Hematopoietic multipotent progenitor cell treated with erythropoietin and hydrocortisone succinate and interleukin-3 and kit ligand, for 6 days (in vitro differentiated cells): ENCODE measurements around the gene SLIT1.
A peak's percentile ranks its signal among the peaks of the same experiment; 100 is the strongest.

Experiments
- DNase-seq: peaks from one replicate; pipeline ENCODE4 v3.0.0-alpha.2; 2015

The SLIT1 gene

GRCh38 chr10:97078261-97078937 is 107.4 kb downstream of the SLIT1 start:
- no peak for DNase-seq

- DNase-seq, result no peak
These were observed 109.0 kb downstream of the SLIT1 start for GRCh38 chr10:97076781-97077180.

- no peak for DNase-seq
These were observed 109.7 kb downstream of the SLIT1 start for GRCh38 chr10:97075961-97076525.

GRCh38 chr10:97075421-97075820 is 110.3 kb downstream of the SLIT1 start:
- DNase-seq, result no peak

- no peak for DNase-seq
These were observed 111.3 kb downstream of the SLIT1 start for GRCh38 chr10:97074256-97075145.

- peak; percentile 83 for DNase-seq
These were observed 112.7 kb downstream of the SLIT1 start for GRCh38 chr10:97072851-97073665.

GRCh38 chr10:97071496-97071895 is 114.3 kb downstream of the SLIT1 start:
- DNase-seq, result no peak

- no peak for DNase-seq
These were observed 116.0 kb downstream of the SLIT1 start for GRCh38 chr10:97069576-97070362.

GRCh38 chr10:97069026-97069425 is 116.7 kb downstream of the SLIT1 start:
- no peak for DNase-seq

GRCh38 chr10:97067716-97068391 is 117.9 kb downstream of the SLIT1 start:
- peak; percentile 11 for DNase-seq

GRCh38 chr10:97066877-97067555 is 118.7 kb downstream of the SLIT1 start:
- no peak for DNase-seq

- no peak for DNase-seq
These were observed 119.8 kb downstream of the SLIT1 start for GRCh38 chr10:97065686-97066660.

GRCh38 chr10:97065128-97065527 is 120.6 kb downstream of the SLIT1 start:
- no peak for DNase-seq

- DNase-seq, result no peak
These were observed 121.5 kb downstream of the SLIT1 start for GRCh38 chr10:97063983-97064837.

GRCh38 chr10:97063271-97063982 is 122.3 kb downstream of the SLIT1 start:
- DNase-seq, result no peak

- no peak for DNase-seq
These were observed 123.3 kb downstream of the SLIT1 start for GRCh38 chr10:97062456-97062855.

- DNase-seq, result no peak
These were observed 123.7 kb downstream of the SLIT1 start for GRCh38 chr10:97062046-97062445.

GRCh38 chr10:97061423-97061822 is 124.3 kb downstream of the SLIT1 start:
- no peak for DNase-seq
